ENCODE results near the gene GPC5. TPM values are rescaled to one million over a fixed set of nuclear protein-coding genes. Genes with fewer than 3 reads are reported as not detected.

GPC5 gene
- total RNA-seq, 8 experiments from 2014 or later, result 0.10 to 4.1 (median 2.3) TPM; not detected in 2

GRCh38 chr13:91809161-91809560 is 410.7 kb downstream of the GPC5 start:
- no peak overlapping the region for H3K27ac ChIP-seq
- in situ Hi-C loops (cut with MboI; ENCODE audit: low pct_unique_long_range_greater_than_20kb in 2 of 9, low sequenced_read_pairs in 9 of 9, unreplicated experiment in 9 of 9), result no loop called here
- no peaks in the 10 kb centered on the region for H3K4me1 ChIP-seq (replicated peaks in 1 of 2)
- no peak overlapping the region for H3K4me3 ChIP-seq
- WGBS, 10 experiments, result 0 to 90% (median 67%) methylated on average over 1 to 2 of the region's 2 CpGs; no CpG with 5 or more reads in 1 of the 10 experiments
- no peak for ATAC-seq (replicated peaks in 6 of 8)

DNA sequence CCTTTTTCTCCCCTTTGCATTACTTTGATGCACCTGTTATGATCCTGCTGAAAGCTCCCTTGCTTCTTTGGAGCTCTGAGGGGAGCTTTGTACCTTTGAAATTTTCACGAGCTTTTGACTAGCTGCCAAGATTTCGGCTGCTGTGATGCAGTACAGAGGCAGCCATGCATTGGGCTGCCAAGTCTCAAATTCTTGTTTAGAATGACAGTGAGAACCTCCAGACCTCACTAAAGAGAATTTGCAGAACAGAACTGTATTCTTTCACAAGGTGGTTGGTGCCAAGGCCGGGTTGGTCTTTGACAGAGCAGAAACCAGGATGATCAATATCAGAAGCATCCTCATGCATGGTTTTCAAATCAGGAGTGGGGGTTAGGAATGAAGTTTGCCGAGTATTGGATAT is 414.8 kb downstream of the GPC5 start:
- WGBS, 10 experiments, result 0 to 63% (median 33%) methylated on average over 1 to 4 of the region's 4 CpGs; no CpG with 5 or more reads in 2 of the 10 experiments
- Histone ChIP-seq H3K4me3 (no peak overlapping the region), H3K4me1 (replicated peaks in 1 of 2) (peaks cover 0 to 24% of the 10 kb centered on the region in 2 donors), H3K27ac (no peak overlapping the region)
- in situ Hi-C loops (cut with MboI; ENCODE audit: low pct_unique_long_range_greater_than_20kb in 2 of 9, low sequenced_read_pairs in 9 of 9, unreplicated experiment in 9 of 9), result no loop called here
- no peak for ATAC-seq (replicated peaks in 6 of 8)

GRCh38 chr13:91816263-91816807 is 417.9 kb downstream of the GPC5 start:
- WGBS, 10 experiments, result 0 to 92% (median 58%) methylated on average over 2 to 4 of the region's 4 CpGs
- Histone ChIP-seq H3K4me1 (replicated peaks in 1 of 2) (peaks cover 0 to 24% of the 10 kb centered on the region in 2 donors), H3K4me3 (no peak overlapping the region), H3K27ac (no peak overlapping the region)
- peak in 5 of 8 experiments; percentile 20 to 65 (median 50) for ATAC-seq (replicated peaks in 6 of 8)
- in situ Hi-C loops (cut with MboI; ENCODE audit: low pct_unique_long_range_greater_than_20kb in 2 of 9, low sequenced_read_pairs in 9 of 9, unreplicated experiment in 9 of 9), result no loop called here

DNA sequence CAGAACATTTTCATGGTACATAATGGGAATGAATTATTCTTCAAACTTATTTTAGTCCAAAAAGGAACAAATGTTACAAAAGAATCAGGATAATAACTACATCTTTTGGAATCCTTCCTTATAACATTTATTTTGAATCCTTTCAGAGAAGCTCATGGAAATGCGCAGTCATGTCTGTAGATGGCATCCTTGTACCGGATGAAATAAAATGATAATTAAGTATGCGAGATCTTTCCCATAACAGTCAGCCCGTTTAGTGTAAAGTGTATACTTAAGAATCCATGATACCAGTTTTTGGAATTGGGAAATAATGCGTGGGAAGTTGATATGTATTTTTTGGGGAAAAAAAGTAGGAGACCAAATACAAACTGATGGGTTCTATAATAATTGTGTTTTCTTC is 418.8 kb downstream of the GPC5 start:
- 0 to 92% (median 80%) methylated on average over 1 to 5 of the region's 5 CpGs; no CpG with 5 or more reads in 1 of the 10 experiments for WGBS, 10 experiments
- no peak overlapping the region for H3K27ac ChIP-seq
- peak in 1 of 8 experiments; percentile 46 for ATAC-seq (replicated peaks in 6 of 8)
- H3K4me3 ChIP-seq, result no peak overlapping the region
- peaks cover 0 to 24% of the 10 kb centered on the region in 2 donors for H3K4me1 ChIP-seq (replicated peaks in 1 of 2)
- in situ Hi-C loops (cut with MboI; ENCODE audit: low pct_unique_long_range_greater_than_20kb in 2 of 9, low sequenced_read_pairs in 9 of 9, unreplicated experiment in 9 of 9), result no loop called here

DNA sequence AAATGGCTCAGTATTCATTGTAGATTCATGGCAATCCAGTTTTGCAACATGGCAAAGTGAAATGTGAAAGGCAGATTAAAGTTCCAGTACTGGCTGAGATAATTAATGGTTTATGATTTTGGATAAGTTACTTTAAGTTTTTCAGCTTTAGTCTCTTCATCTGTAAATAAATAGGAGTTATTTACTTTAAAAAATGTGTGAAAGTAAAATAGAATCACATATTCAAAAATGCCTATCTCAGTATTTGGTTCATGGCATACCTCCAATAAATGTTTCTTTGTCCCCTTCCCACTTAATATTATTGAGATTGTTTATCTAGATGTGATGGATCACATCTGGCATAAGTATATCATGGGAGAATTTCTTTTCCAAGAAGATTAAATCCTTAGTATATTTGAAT is 426.0 kb downstream of the GPC5 start:
- no peaks in the 10 kb centered on the region for H3K4me1 ChIP-seq (replicated peaks in 1 of 2)
- in situ Hi-C loops (cut with MboI; ENCODE audit: low pct_unique_long_range_greater_than_20kb in 2 of 9, low sequenced_read_pairs in 9 of 9, unreplicated experiment in 9 of 9), result no loop called here
- ATAC-seq (replicated peaks in 6 of 8), result no peak

GRCh38 chr13:91825516-91825915 is 427.1 kb downstream of the GPC5 start:
- in situ Hi-C loops (cut with MboI; ENCODE audit: low pct_unique_long_range_greater_than_20kb in 2 of 9, low sequenced_read_pairs in 9 of 9, unreplicated experiment in 9 of 9), result no loop called here
- H3K4me3 ChIP-seq, result no peak overlapping the region
- no peak overlapping the region for H3K27ac ChIP-seq
- no peak for ATAC-seq (replicated peaks in 6 of 8)
- H3K4me1 ChIP-seq (replicated peaks in 1 of 2), result no peaks in the 10 kb centered on the region
- 14 to 100% (median 61%) methylated on average over 2 of the region's 2 CpGs; no CpG with 5 or more reads in 3 of the 10 experiments for WGBS, 10 experiments

More for the DNA sequence above, 426.0 kb downstream of the GPC5 start:
- no peak overlapping the region for H3K4me3 ChIP-seq
- no peak overlapping the region for H3K27ac ChIP-seq

- in situ Hi-C loops (cut with MboI; ENCODE audit: low pct_unique_long_range_greater_than_20kb in 2 of 9, low sequenced_read_pairs in 9 of 9, unreplicated experiment in 9 of 9), result no loop called here
- no peak for ATAC-seq (replicated peaks in 6 of 8)
These were observed 438.1 kb downstream of the GPC5 start for GRCh38 chr13:91836553-91836952.

DNA sequence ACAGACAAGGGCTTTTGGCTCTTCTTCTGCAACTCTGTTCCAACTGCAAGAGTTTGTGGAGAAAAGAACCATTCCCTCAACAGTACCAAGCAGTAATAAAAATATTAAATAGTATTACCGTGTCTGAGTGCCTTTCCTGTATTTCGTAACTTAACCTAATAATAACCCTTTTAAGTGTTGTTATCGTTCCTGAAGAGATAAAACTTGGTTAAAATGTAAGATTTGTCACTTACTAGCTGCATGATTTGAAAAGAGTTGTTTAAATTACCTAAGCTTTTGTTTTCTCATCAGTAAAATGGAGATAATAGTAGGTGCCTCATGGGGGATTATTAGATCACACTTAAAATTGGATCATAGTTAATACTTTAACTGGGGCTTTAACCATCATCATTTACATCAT is 447.2 kb downstream of the GPC5 start:
- in situ Hi-C loops (cut with MboI; ENCODE audit: low pct_unique_long_range_greater_than_20kb in 2 of 9, low sequenced_read_pairs in 9 of 9, unreplicated experiment in 9 of 9), result no loop called here
- H3K4me1 ChIP-seq (replicated peaks in 1 of 2), result peaks cover 0 to 13% of the 10 kb centered on the region in 2 donors
- WGBS, 10 experiments, result 0 to 95% (median 78%) methylated on average over 1 to 3 of the region's 3 CpGs
- no peak overlapping the region for H3K27ac ChIP-seq
- no peak overlapping the region for H3K4me3 ChIP-seq
- ATAC-seq (replicated peaks in 6 of 8), result no peak

More at GRCh38 chr13:91836553-91836952, 438.1 kb downstream of the GPC5 start:
- H3K27ac ChIP-seq, result no peak overlapping the region
- H3K4me3 ChIP-seq, result no peak overlapping the region
- H3K4me1 ChIP-seq (replicated peaks in 1 of 2), result peaks cover 0 to 12% of the 10 kb centered on the region in 2 donors

- no peaks in the 10 kb centered on the region for H3K4me1 ChIP-seq (replicated peaks in 1 of 2)
- 0 to 100% (median 33%) methylated on average over 1 of the region's 1 CpG; no CpG with 5 or more reads in 4 of the 10 experiments for WGBS, 10 experiments
- no peak overlapping the region for H3K27ac ChIP-seq
- in situ Hi-C loops (cut with MboI; ENCODE audit: low pct_unique_long_range_greater_than_20kb in 2 of 9, low sequenced_read_pairs in 9 of 9, unreplicated experiment in 9 of 9), result no loop called here
- no peak overlapping the region for H3K4me3 ChIP-seq
- ATAC-seq (replicated peaks in 6 of 8), result no peak
These were observed 465.3 kb downstream of the GPC5 start for GRCh38 chr13:91863699-91864098.

GRCh38 chr13:91868351-91868750 is 469.9 kb downstream of the GPC5 start:
- no peak for ATAC-seq (replicated peaks in 6 of 8)
- Histone ChIP-seq H3K4me3 (no peak overlapping the region), H3K4me1 (replicated peaks in 1 of 2) (no peaks in the 10 kb centered on the region), H3K27ac (no peak overlapping the region)
- in situ Hi-C loops (cut with MboI; ENCODE audit: low pct_unique_long_range_greater_than_20kb in 2 of 9, low sequenced_read_pairs in 9 of 9, unreplicated experiment in 9 of 9), result no loop called here

GRCh38 chr13:91878491-91878890 is 480.1 kb downstream of the GPC5 start:
- in situ Hi-C loops (cut with MboI; ENCODE audit: low pct_unique_long_range_greater_than_20kb in 2 of 9, low sequenced_read_pairs in 9 of 9, unreplicated experiment in 9 of 9), result no loop called here
- H3K4me3 ChIP-seq, result no peak overlapping the region
- H3K4me1 ChIP-seq (replicated peaks in 1 of 2), result peaks cover 0 to 6% of the 10 kb centered on the region in 2 donors
- WGBS, 10 experiments, result 0 to 93% (median 54%) methylated on average over 1 to 2 of the region's 3 CpGs
- ATAC-seq (replicated peaks in 6 of 8), result no peak
- H3K27ac ChIP-seq, result no peak overlapping the region

- no peak overlapping the region for H3K27ac ChIP-seq
- peaks cover 0 to 6% of the 10 kb centered on the region in 2 donors for H3K4me1 ChIP-seq (replicated peaks in 1 of 2)
- no peak overlapping the region for H3K4me3 ChIP-seq
- in situ Hi-C loops (cut with MboI; ENCODE audit: low pct_unique_long_range_greater_than_20kb in 2 of 9, low sequenced_read_pairs in 9 of 9, unreplicated experiment in 9 of 9), result no loop called here
- ATAC-seq (replicated peaks in 6 of 8), result no peak
- 6 to 100% (median 89%) methylated on average over 1 to 2 of the region's 2 CpGs; no CpG with 5 or more reads in 2 of the 10 experiments for WGBS, 10 experiments
These were observed 480.9 kb downstream of the GPC5 start for GRCh38 chr13:91879360-91879759.

DNA sequence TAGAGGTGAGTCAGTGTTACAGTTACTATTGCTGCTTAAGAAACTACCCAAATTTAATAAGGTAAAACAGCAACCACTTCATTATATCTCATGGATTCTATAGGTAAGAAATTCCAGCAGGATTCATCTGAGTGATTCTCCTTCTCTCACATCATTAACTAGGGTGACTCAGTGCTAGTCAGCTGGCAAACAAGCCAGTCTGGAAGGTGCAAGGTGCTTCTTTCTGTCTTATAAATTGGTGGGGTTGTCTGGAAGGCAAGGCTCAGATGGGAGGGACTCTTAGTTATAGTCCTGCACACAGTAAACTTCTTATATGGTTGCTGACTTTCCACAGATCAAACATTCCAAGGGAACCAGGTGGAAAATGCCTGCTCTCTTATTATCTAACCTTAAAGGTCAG is 484.5 kb downstream of the GPC5 start:
- Histone ChIP-seq H3K27ac (no peak overlapping the region), H3K4me3 (no peak overlapping the region), H3K4me1 (replicated peaks in 1 of 2) (no peaks in the 10 kb centered on the region)
- in situ Hi-C loops (cut with MboI; ENCODE audit: low pct_unique_long_range_greater_than_20kb in 2 of 9, low sequenced_read_pairs in 9 of 9, unreplicated experiment in 9 of 9), result no loop called here
- ATAC-seq (replicated peaks in 6 of 8), result no peak

DNA sequence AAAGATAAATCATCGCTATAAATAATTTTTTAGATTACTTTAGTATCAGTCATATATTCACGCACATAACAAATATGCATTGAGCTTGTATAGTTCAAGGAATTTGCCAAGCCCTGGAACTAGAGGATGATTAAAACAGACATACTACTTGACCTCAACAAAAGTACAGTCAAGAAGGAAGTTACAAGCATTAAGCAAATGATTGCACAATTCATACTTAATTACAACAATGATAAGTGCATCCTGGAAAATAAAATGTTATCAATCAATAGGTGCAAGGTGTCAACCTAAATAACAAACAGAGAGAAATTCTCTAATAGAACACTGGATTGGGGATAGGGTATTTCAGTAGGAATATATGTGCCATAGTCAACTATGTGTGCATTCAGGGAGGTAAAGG is 491.2 kb downstream of the GPC5 start:
- Histone ChIP-seq H3K4me1 (replicated peaks in 1 of 2) (no peaks in the 10 kb centered on the region), H3K27ac (no peak overlapping the region), H3K4me3 (no peak overlapping the region)
- in situ Hi-C loops (cut with MboI; ENCODE audit: low pct_unique_long_range_greater_than_20kb in 2 of 9, low sequenced_read_pairs in 9 of 9, unreplicated experiment in 9 of 9), result no loop called here
- WGBS, 10 experiments, result 0 to 100% (median 100%) methylated on average over 1 to 2 of the region's 2 CpGs; no CpG with 5 or more reads in 1 of the 10 experiments
- ATAC-seq (replicated peaks in 6 of 8), result no peak

Data from motor neuron (in vitro differentiated cells).